OCI-LY3 (cell line): Measurements from ENCODE around the gene PODNL1.

Source experiments
- H2AFZ ChIP-seq: fragments of 200-600, 300-600 bp; shearing (Covaris generic); 2 replicates; pipeline ENCODE4 v1.6.0; 2014; ENCODE audit warnings: antibody characterized with exemption, low read depth, low read length
- H3K27ac ChIP-seq: fragments of 200-600, 300-600 bp; sonication (generic); 2 replicates; pipeline ENCODE4 v1.5.1; 2014; ENCODE audit warnings: mild to moderate bottlenecking, low read length, moderate library complexity, mixed read lengths
- H3K27me3 ChIP-seq: fragments of 200-600, 300-600 bp; sonication (generic); 2 replicates; pipeline ENCODE4 v1.6.1; 2014; ENCODE audit warnings: low read depth, low read length, mixed read lengths
- H3K36me3 ChIP-seq: fragments of 200-600, 300-600 bp; sonication (generic); replicated peaks from 2 replicates; pipeline ENCODE3; 2014; ENCODE audit warnings: low read depth, low read length, mixed read lengths
- H3K4me1 ChIP-seq: fragments of 300-600, 200-600 bp; sonication (generic); 2 replicates; pipeline ENCODE4 v1.6.1; 2014; ENCODE audit warnings: low read length, mixed read lengths
- H3K4me2 ChIP-seq: fragments of 200-600, 300-600 bp; sonication (generic); 2 replicates; pipeline ENCODE4 v1.6.1; 2014; ENCODE audit warnings: low read length, mixed read lengths
- H3K4me3 ChIP-seq: fragments of 300-600, 200-600 bp; sonication (generic); 2 replicates; pipeline ENCODE4 v1.5.1; 2014; ENCODE audit warnings: antibody characterized with exemption, mild to moderate bottlenecking, low read length, moderate library complexity
- H3K79me2 ChIP-seq: fragments of 300-600, 200-600 bp; shearing (Covaris generic); 2 replicates; pipeline ENCODE4 v1.6.1; 2014; ENCODE audit warnings: mild to moderate bottlenecking, low read length, mixed read lengths
- H3K9ac ChIP-seq: fragments of 300-600, 200-600 bp; shearing (Covaris generic); 2 replicates; pipeline ENCODE4 v1.6.0; 2014; ENCODE audit warnings: mild to moderate bottlenecking, low read length, moderate library complexity
- H3K9me3 ChIP-seq: fragments of 200-600, 300-600 bp; shearing (Covaris generic); 2 replicates; pipeline ENCODE4 v1.6.1; 2014; ENCODE audit warnings: low read length, mixed read lengths; ENCODE audit not compliant: insufficient read depth
- H4K20me1 ChIP-seq: fragments of 200-600, 300-600 bp; sonication (generic); 2 replicates; pipeline ENCODE4 v1.6.1; 2016; ENCODE audit warnings: low read length, mixed read lengths; ENCODE audit not compliant: insufficient read depth
- EZH2phosphoT487 ChIP-seq: fragments of 200-600 bp; shearing (Covaris generic); IDR thresholded peaks from 2 replicates; pipeline ENCODE4 v1.6.1; 2018; ENCODE audit warnings: antibody characterized with exemption, mixed run types, low read depth
- TF ChIP-seq, protein P1 (sequence below): fragments of 200-600, 300-600 bp; sonication (generic); IDR thresholded peaks from 2 replicates; pipeline ENCODE4 v1.5.1; 2014; ENCODE audit warnings: antibody characterized with exemption, low read length, low read depth

PODNL1 gene

DNA sequence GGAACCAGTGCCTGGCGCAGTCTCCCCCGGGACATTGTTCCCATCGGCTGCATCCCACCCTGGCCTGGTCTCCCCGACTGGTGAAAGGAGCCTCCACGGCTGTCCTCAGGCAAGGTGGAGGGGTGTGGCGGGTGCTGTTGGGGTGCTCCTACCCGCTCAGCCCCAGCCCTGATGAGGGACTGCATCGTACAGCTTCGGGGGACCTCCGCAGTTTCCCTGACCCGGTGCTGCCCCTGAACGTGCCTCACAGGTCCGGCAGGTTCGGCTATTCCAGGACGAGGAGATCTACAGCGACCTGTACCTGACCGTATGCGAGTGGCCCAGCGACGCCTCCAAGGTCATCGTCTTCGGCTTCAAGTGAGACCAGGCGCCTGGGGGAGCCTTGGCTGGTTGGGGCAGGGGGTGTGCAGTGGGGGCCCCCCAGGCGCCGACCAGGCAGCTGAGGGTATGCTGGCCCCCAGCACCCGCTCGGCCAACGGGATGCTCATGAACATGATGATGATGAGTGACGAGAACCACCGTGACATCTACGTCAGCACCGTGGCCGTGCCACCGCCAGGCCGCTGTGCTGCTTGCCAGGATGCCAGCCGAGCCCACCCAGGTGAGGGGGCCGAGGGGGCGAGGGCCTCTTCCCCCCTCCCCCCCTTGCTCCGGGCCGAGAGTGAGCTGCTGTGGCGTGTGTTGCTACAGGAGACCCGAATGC is 17.6 kb upstream of the PODNL1 start:
- Histone ChIP-seq H3K4me2 (no peak overlapping the region), H3K79me2 (peaks cover 17% of the 10 kb centered on the region), H3K4me1 (peaks cover 12% of the 10 kb centered on the region), H3K9ac (no peak overlapping the region), H3K36me3 (peaks cover 45% of the 10 kb centered on the region), H2AFZ (no peak overlapping the region), H3K4me3 (no peak overlapping the region), H3K27me3 (no peaks in the 10 kb centered on the region), H4K20me1 (peaks cover 10% of the 10 kb centered on the region), H3K27ac (no peak overlapping the region), H3K9me3 (no peaks in the 10 kb centered on the region)
- TF ChIP-seq EZH2phosphoT487: no peak
- TF ChIP-seq, protein P1, sequence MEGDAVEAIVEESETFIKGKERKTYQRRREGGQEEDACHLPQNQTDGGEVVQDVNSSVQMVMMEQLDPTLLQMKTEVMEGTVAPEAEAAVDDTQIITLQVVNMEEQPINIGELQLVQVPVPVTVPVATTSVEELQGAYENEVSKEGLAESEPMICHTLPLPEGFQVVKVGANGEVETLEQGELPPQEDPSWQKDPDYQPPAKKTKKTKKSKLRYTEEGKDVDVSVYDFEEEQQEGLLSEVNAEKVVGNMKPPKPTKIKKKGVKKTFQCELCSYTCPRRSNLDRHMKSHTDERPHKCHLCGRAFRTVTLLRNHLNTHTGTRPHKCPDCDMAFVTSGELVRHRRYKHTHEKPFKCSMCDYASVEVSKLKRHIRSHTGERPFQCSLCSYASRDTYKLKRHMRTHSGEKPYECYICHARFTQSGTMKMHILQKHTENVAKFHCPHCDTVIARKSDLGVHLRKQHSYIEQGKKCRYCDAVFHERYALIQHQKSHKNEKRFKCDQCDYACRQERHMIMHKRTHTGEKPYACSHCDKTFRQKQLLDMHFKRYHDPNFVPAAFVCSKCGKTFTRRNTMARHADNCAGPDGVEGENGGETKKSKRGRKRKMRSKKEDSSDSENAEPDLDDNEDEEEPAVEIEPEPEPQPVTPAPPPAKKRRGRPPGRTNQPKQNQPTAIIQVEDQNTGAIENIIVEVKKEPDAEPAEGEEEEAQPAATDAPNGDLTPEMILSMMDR: no peak

GRCh38 chr19:13954185-13954584 is 16.0 kb upstream of the PODNL1 start:
- H3K79me2 ChIP-seq: peaks cover 17% of the 10 kb centered on the region
- no peaks in the 10 kb centered on the region for H3K27me3 ChIP-seq
- H2AFZ ChIP-seq: no peak overlapping the region
- no peak overlapping the region for H3K27ac ChIP-seq
- no peaks in the 10 kb centered on the region for H3K9me3 ChIP-seq
- H3K4me2 ChIP-seq: peak overlapping the region; percentile 95; the same call in 1 of the 2 replicates
- H3K36me3 ChIP-seq: peaks cover 32% of the 10 kb centered on the region
- TF ChIP-seq EZH2phosphoT487: no peak
- TF ChIP-seq, protein P1: no peak
- no peak overlapping the region for H3K9ac ChIP-seq
- peaks cover 10% of the 10 kb centered on the region for H4K20me1 ChIP-seq
- peaks cover 12% of the 10 kb centered on the region for H3K4me1 ChIP-seq
- H3K4me3 ChIP-seq: no peak overlapping the region

DNA sequence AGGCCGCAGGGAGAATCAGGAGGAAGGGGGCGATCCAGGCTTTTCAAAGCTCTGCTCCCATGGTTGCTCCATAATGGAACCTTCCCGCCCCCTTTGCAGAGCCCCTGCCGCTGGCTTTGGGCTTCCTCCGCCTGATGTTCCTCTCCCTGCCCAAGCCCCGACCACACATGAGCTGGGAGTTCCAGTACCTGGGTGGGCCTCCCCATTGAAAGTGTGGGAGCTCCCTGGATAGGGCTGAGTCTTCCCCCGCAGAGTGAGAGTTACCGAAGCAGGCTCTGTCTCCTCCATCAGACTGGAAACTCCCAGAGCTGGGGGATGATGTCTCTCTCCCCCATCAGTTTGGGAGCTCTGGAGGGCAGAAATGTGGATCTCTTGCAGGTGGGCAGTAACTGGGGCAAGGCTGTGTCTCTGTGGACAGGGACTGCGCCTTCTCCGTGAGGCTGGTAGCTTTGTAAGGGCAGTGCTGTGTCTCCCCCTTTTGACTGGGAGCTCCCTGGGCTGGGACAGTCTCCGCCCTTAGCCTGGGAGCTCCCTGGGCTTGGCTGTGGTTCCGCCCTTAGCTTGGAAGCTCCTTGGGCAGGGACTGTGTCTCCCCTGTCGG is 14.8 kb upstream of the PODNL1 start:
- no peak overlapping the region for H2AFZ ChIP-seq
- H3K79me2 ChIP-seq: peaks cover 17% of the 10 kb centered on the region
- H3K4me2 ChIP-seq: peak overlapping the region; percentile 95
- peak overlapping the region; percentile 15; the same call in 1 of the 2 replicates for H3K27ac ChIP-seq
- H4K20me1 ChIP-seq: peaks cover 10% of the 10 kb centered on the region
- H3K4me3 ChIP-seq: peak overlapping the region; percentile 94
- peak overlapping the region; percentile 82 for H3K9ac ChIP-seq
- H3K27me3 ChIP-seq: no peaks in the 10 kb centered on the region
- H3K9me3 ChIP-seq: no peaks in the 10 kb centered on the region
- H3K36me3 ChIP-seq: peaks cover 26% of the 10 kb centered on the region
- peaks cover 12% of the 10 kb centered on the region for H3K4me1 ChIP-seq
- TF ChIP-seq EZH2phosphoT487: no peak
- TF ChIP-seq, protein P1: no peak

GRCh38 chr19:13952154-13952930 is 14.1 kb upstream of the PODNL1 start, which contains the start of gene DCAF15:
TSS of gene DCAF15 (plus strand) at chr19:13952509. CDS start at chr19:13952513, 4 bp downstream.
- peaks cover 22% of the 10 kb centered on the region for H3K36me3 ChIP-seq
- TF ChIP-seq EZH2phosphoT487: no peak
- TF ChIP-seq, protein P1: no peak
- no peaks in the 10 kb centered on the region for H3K9me3 ChIP-seq
- peak within 1 kb of the TSS; percentile 82 for H3K9ac ChIP-seq
- peaks cover 17% of the 10 kb centered on the region for H3K79me2 ChIP-seq
- H3K4me2 ChIP-seq: peak within 1 kb of the TSS; percentile 95
- H3K4me1 ChIP-seq: peaks cover 12% of the 10 kb centered on the region
- peaks cover 10% of the 10 kb centered on the region for H4K20me1 ChIP-seq
- no peaks in the 10 kb centered on the region for H3K27me3 ChIP-seq
- H3K4me3 ChIP-seq: peak within 1 kb of the TSS; percentile 94
- peak within 1 kb of the TSS; percentile 56 for H3K27ac ChIP-seq
- peak within 1 kb of the TSS; percentile 96 for H2AFZ ChIP-seq
